ENCODE results near the gene CTNND1. TPM values are rescaled to one million over a fixed set of nuclear protein-coding genes. Genes with fewer than 3 reads are reported as not detected.

The CTNND1 gene
- total RNA-seq, 1 donor from 2014 or later: 9.9 TPM

DNA sequence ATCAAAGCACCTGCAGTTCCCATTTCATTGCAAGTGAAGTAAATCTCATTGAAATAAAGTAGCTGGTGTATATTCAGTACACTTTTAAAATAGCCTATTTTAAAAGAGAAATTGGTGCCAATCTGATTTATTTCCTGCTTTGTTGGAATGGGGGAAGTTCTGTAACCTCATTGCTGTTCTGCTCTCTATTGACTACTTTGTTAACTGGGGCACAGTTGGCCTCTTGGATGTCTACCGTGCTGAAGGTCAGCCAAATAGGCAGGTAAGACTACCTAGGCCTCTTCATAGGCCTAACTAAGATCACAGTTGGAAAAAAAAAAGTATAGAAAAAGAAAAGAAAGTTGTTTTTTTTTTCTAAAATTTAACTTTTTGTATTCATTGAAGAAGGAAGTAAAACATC, 9.2 kb downstream of the CTNND1 start:
- no peak overlapping the region for H3K4me3 Mint-ChIP-seq
- intact Hi-C loops (cut with micrococcal nuclease): no loop called here
- DNase-seq (ENCODE audit: low spot score): no peak
- H3K27me3 Mint-ChIP-seq (ENCODE audit: insufficient read depth): no peaks in the 10 kb centered on the region
- peaks cover 18% of the 10 kb centered on the region for H3K4me1 Mint-ChIP-seq (ENCODE audit: low read depth)
- H3K9me3 Mint-ChIP-seq: peaks cover 4% of the 10 kb centered on the region
- H3K27ac Mint-ChIP-seq: no peak overlapping the region
- peaks cover 8% of the 10 kb centered on the region for H3K36me3 Mint-ChIP-seq (ENCODE audit: low read depth)

DNA sequence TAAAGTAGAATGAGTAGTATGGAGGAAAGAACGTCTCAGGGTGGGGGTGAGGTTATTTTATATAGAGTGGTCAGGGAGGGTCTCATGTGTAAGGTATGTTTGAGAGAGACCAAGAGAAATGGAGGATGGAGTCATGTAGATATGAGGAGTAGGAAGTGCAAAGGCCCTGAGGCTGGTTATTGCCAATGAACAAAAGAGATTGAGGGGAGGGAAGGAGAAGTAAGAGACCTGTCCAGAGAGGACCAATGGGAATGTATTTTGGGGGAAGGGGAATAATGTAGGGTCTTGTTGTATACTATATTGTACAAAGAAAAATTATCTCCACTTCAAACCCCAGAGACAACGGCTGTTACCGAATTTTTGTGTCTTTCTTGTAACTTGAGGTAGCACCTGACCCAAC, 9.8 kb downstream of the CTNND1 start:
- peaks cover 3% of the 10 kb centered on the region for H3K9me3 Mint-ChIP-seq
- H3K4me3 Mint-ChIP-seq: no peak overlapping the region
- intact Hi-C loops (cut with micrococcal nuclease): no loop called here

DNA sequence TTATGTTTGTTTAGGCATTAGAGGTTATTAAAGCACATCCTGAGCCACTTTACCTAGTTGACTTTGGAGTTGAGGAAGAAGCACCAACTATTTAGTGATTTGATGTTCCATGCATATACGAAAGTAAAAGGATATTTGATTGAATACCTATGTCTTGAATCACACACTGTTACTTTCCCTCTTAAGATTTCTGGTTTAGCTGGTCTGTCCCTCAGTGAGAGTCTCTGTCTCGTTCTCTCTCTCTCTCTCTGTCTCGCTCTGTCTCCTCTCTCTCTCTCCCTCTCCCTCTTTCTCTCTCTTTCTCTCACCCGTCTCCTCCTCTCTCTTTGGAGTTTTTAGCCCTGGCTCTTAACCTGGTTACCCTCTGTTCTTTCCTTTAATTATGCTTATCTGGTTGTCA, 11.0 kb downstream of the CTNND1 start:
- intact Hi-C loops (cut with micrococcal nuclease): no loop called here
- Mint-ChIP-seq H3K4me3 (no peak overlapping the region), H3K4me1 (ENCODE audit: low read depth) (peaks cover 20% of the 10 kb centered on the region), H3K27me3 (ENCODE audit: insufficient read depth) (no peaks in the 10 kb centered on the region), H3K27ac (no peak overlapping the region), H3K9me3 (no peaks in the 10 kb centered on the region), H3K36me3 (ENCODE audit: low read depth) (peaks cover 3% of the 10 kb centered on the region)
- DNase-seq (ENCODE audit: low spot score): no peak

More for the DNA sequence above, 9.8 kb downstream of the CTNND1 start:
- no peak overlapping the region for H3K27ac Mint-ChIP-seq
- H3K36me3 Mint-ChIP-seq (ENCODE audit: low read depth): peaks cover 7% of the 10 kb centered on the region
- no peaks in the 10 kb centered on the region for H3K27me3 Mint-ChIP-seq (ENCODE audit: insufficient read depth)
- peaks cover 20% of the 10 kb centered on the region for H3K4me1 Mint-ChIP-seq (ENCODE audit: low read depth)
- DNase-seq (ENCODE audit: low spot score): no peak

DNA sequence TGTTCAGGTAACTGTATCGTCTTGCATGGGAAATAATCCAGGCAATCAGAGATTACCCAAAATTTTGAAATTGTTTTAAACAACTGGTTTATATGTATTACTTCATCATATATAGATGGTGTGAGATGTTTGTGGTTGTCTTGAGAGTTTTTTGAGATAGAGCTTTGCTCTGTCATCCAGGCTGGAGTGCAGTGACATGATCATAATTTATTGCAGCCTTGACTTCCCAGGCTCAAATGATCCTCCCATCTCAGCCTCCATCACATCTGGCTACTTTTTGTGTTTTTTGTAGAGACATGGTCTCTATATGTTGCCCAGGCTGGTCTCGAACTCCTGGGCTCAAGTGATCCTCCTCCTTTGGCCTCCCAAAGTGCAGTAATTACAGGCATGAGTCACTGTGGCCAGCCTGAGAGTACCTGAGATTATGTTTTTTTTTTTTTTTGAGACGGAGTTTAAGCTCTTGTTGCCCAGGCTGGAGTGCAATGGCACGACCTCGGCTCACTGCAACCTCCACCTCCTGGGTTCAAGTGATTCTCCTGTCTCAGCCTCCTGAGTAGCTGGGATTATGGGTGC, 11.5 kb downstream of the CTNND1 start:
- Mint-ChIP-seq H3K27me3 (ENCODE audit: insufficient read depth) (no peaks in the 10 kb centered on the region), H3K9me3 (no peaks in the 10 kb centered on the region), H3K27ac (no peak overlapping the region), H3K4me1 (ENCODE audit: low read depth) (peaks cover 20% of the 10 kb centered on the region), H3K36me3 (ENCODE audit: low read depth) (peaks cover 3% of the 10 kb centered on the region), H3K4me3 (no peak overlapping the region)
- DNase-seq (ENCODE audit: low spot score): no peak
- intact Hi-C loops (cut with micrococcal nuclease): no loop called here

DNA sequence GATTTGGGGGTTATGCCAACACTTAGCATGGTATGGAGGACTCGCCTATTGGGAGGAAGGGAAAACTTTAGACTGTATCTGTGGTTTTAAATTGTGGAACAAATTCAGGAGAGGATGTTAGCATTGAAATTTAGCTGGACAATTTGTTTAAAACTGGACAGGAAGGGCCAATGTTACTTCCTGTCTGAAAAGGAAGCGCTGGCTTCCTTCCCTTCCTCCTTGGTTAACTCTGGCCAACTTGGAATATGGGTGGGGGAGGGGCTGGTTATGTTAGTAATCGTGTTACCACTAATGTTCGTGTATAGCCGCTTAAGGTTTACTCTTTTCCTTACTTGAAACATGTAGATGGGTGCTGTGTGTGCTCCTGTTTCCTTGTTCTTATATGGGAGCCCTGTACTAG, 13.9 kb downstream of the CTNND1 start:
- Mint-ChIP-seq H3K36me3 (ENCODE audit: low read depth) (peaks cover 3% of the 10 kb centered on the region), H3K27ac (no peak overlapping the region), H3K9me3 (no peaks in the 10 kb centered on the region), H3K4me1 (ENCODE audit: low read depth) (peaks cover 30% of the 10 kb centered on the region), H3K27me3 (ENCODE audit: insufficient read depth) (no peaks in the 10 kb centered on the region), H3K4me3 (no peak overlapping the region)
- DNase-seq (ENCODE audit: low spot score): no peak
- intact Hi-C loops (cut with micrococcal nuclease): no loop called here

DNA sequence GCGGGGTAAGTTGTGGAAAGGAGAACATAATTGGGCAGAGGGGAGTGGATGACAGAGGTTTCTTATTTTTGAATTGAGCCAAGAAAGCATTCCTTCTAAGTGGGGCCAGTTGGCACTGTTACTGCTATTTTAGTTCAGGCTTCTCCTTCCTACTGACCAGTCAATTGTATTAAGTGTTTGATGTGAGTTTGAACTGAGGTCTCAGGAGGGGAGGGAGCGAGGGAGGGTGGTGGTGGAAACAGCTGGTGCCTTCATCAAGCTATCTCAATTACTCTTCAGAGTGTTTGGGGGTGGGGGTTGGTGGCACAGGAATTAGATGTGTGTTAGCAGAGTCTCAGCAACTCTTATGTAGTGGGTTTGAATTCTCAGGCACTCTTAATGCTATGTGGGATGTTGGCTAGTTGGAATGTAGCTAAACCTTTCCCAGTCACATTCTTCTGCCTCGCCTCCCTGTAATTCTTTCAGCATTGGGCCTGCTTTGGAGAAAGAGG, 14.5 kb downstream of the CTNND1 start:
- Mint-ChIP-seq H3K9me3 (no peaks in the 10 kb centered on the region), H3K4me1 (ENCODE audit: low read depth) (peaks cover 30% of the 10 kb centered on the region), H3K4me3 (no peak overlapping the region), H3K27me3 (ENCODE audit: insufficient read depth) (no peaks in the 10 kb centered on the region), H3K27ac (no peak overlapping the region), H3K36me3 (ENCODE audit: low read depth) (peaks cover 3% of the 10 kb centered on the region)
- intact Hi-C loops (cut with micrococcal nuclease): no loop called here
- DNase-seq (ENCODE audit: low spot score): no peak

DNA sequence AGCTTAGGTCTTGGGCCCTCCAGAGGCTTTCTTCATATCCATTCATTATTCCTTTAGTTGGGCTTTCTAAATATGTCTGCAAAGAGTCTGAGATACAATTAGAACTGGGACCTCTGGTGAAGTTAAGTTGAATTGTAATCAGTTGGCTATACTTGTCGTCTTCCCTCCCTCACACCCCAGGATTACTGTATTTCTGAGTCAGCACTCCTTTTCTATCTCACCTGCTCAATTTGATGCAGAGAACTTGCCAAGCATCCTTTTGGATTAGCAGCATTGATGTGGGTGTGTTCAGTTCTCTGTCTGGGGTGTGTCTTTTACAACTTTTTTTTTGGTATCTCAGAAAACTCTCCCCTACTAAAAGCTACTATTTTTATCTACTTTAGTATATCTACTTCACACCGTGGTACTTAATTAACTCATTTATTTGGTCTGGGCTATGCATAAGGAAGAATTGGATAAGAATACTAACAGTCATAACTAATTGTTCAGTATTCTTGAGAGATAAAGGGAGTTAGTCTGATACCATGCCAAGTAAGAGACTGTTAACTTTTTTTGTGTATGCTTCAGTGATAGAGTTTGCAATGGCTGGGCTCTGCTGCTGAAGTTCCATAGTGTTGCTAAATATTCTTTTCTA, 15.1 kb downstream of the CTNND1 start:
- no peaks in the 10 kb centered on the region for H3K9me3 Mint-ChIP-seq
- no peak overlapping the region for H3K4me3 Mint-ChIP-seq
- peaks cover 36% of the 10 kb centered on the region for H3K4me1 Mint-ChIP-seq (ENCODE audit: low read depth)
- H3K27ac Mint-ChIP-seq: no peak overlapping the region
- intact Hi-C loops (cut with micrococcal nuclease): no loop called here
- H3K36me3 Mint-ChIP-seq (ENCODE audit: low read depth): no peaks in the 10 kb centered on the region
- no peak for DNase-seq (ENCODE audit: low spot score)
- no peaks in the 10 kb centered on the region for H3K27me3 Mint-ChIP-seq (ENCODE audit: insufficient read depth)

DNA sequence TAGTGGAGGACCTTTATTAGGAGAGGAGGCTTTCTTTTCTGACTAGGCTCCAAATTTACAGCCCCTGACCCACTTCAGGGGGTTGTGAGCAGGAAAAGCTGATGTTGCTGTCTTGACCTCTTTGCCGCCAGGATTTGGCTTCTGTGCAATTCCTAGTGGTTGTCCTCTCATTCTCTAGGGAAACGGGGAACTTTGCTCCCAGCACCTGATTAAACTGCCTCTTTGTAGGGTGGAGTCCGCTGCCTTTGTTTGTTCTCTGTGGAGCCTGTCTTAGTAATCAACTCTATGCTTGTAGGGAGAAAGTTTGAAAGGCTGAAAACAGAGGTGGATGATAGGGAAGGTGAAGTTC, 16.3 kb downstream of the CTNND1 start:
- Mint-ChIP-seq H3K36me3 (ENCODE audit: low read depth) (no peaks in the 10 kb centered on the region), H3K27me3 (ENCODE audit: insufficient read depth) (no peaks in the 10 kb centered on the region), H3K27ac (no peak overlapping the region), H3K4me3 (no peak overlapping the region), H3K4me1 (ENCODE audit: low read depth) (peaks cover 30% of the 10 kb centered on the region), H3K9me3 (no peaks in the 10 kb centered on the region)
- DNase-seq (ENCODE audit: low spot score): no peak
- intact Hi-C loops (cut with micrococcal nuclease): no loop called here

DNA sequence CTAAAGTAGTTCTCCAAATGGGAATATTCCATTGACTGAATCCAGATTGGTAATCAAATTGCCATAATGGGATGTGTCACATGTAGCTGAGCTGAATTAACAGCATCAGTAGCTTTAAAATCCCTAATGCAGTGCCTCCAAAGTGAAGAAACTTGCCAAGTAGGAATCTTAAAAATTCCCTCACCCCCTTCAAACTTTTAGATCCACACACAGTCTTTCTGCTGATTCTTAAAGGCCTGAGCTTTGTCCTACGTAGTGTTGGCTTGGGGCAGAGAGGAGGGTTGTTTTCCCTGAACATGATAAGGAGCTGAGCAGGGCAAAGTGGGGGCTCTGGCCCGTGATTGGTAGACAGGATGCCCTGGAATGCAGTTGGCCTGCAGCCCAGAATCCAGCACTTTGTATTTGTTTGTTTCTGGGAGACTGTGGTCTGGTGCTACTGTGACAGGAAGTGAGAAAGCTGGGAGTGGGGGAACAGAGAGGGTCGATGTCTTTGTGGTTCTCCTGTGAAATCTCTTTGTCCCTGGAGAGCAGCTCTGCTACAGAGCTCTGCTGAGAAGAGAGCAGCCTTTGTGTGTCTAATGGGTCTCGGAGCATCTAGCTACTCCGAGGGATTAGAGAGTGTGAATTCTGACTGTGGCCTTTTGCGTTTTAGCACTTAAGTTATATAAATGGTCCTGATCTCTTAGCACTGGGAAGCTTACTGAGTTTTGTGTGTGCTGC, 16.9 kb downstream of the CTNND1 start:
- Mint-ChIP-seq H3K4me3 (no peak overlapping the region), H3K9me3 (no peaks in the 10 kb centered on the region), H3K27ac (no peak overlapping the region), H3K4me1 (ENCODE audit: low read depth) (peaks cover 28% of the 10 kb centered on the region), H3K36me3 (ENCODE audit: low read depth) (no peaks in the 10 kb centered on the region), H3K27me3 (ENCODE audit: insufficient read depth) (no peaks in the 10 kb centered on the region)
- DNase-seq (ENCODE audit: low spot score): no peak
- intact Hi-C loops (cut with micrococcal nuclease): no loop called here

DNA sequence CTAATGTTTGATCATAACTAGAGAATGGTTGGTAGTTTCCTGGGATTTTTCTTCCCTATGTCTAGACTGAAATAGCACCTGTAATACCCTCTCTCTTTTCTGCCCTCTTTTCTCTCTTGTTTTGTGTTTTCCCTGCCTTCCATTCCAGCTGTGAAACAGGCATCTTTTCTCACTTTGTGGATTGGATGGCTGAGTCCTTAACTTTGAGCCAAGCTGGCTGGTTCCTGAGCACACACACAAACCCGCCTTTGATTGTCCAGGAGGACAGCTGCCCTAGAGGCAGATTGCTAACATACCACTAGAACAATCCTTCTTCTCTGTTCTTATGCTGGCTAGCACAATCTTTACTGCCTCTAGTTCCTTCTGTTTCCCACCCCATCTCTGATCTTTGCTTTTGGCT, 17.7 kb downstream of the CTNND1 start:
- Mint-ChIP-seq H3K27me3 (ENCODE audit: insufficient read depth) (no peaks in the 10 kb centered on the region), H3K9me3 (no peaks in the 10 kb centered on the region), H3K27ac (no peak overlapping the region), H3K4me1 (ENCODE audit: low read depth) (peaks cover 28% of the 10 kb centered on the region), H3K4me3 (no peak overlapping the region), H3K36me3 (ENCODE audit: low read depth) (no peaks in the 10 kb centered on the region)
- DNase-seq (ENCODE audit: low spot score): no peak
- intact Hi-C loops (cut with micrococcal nuclease): no loop called here

DNA sequence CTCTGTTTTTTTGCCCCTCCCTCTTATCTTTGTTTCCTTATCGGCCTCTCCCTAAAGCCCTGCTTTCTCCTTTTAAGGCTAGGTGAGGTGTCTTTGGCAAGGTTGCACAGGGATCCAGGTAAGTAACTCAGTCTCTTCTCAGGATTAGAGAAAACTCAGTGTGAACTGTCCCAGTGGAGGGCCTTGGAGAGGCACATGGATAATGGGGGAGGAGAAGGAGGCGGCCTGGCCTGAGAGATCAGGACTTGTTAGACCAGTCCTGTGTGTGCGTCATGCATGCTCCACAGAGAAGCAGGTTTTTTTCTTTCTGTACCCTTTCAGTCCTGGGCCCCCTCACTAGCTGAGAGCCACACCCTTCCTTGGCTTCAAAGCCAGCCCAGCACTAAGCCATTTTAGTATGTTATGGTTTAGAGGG, 19.9 kb downstream of the CTNND1 start:
- no peak for DNase-seq (ENCODE audit: low spot score)
- Mint-ChIP-seq H3K27ac (no peak overlapping the region), H3K4me3 (no peak overlapping the region), H3K27me3 (ENCODE audit: insufficient read depth) (no peaks in the 10 kb centered on the region), H3K36me3 (ENCODE audit: low read depth) (no peaks in the 10 kb centered on the region), H3K4me1 (ENCODE audit: low read depth) (peaks cover 22% of the 10 kb centered on the region), H3K9me3 (no peaks in the 10 kb centered on the region)
- intact Hi-C loops (cut with micrococcal nuclease): no loop called here

DNA sequence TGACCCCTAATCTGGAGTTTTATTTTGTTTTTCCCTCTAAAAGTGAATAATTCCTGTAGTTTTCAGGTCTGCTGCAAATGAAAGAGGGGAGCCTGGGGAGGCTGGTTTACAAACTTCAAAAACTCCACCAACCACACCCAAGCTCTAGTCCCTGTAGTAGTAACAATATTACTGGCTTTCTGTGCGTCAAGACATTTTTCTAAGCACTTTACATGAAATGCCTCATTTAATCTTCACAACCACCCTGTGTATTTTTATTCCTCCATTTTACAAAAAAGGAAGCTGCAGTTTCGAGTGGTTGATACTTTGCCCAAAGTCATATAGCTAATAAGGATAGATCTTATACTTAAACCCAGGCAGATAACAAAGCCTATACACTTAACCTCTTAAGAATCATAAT, 23.5 kb downstream of the CTNND1 start:
- intact Hi-C loops (cut with micrococcal nuclease): no loop called here
- H3K36me3 Mint-ChIP-seq (ENCODE audit: low read depth): no peaks in the 10 kb centered on the region
- no peaks in the 10 kb centered on the region for H3K27me3 Mint-ChIP-seq (ENCODE audit: insufficient read depth)
- no peak overlapping the region for H3K4me3 Mint-ChIP-seq
- no peak overlapping the region for H3K27ac Mint-ChIP-seq
- DNase-seq (ENCODE audit: low spot score): no peak
- no peaks in the 10 kb centered on the region for H3K9me3 Mint-ChIP-seq
- peaks cover 25% of the 10 kb centered on the region for H3K4me1 Mint-ChIP-seq (ENCODE audit: low read depth)

DNA sequence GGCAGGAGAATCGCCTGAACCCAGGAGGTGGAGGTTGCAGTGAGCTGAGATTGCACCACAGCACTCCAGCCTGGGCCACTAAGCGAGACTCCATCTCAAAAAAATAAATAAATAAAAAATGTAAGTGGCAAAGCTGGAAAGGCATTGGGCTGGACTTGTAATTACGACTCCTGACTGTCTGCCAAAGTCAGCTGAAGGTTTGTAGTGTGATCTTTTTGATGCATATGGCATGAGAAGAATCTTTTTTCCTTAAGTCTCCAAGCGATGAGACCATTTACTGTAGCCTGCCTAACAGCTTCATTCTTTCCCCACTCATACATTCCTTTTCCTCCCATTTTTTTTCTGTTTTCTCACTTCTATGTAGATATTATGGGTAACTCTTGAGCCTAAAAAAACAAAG, 24.8 kb downstream of the CTNND1 start:
- H3K9me3 Mint-ChIP-seq: no peaks in the 10 kb centered on the region
- DNase-seq (ENCODE audit: low spot score): no peak
- no peaks in the 10 kb centered on the region for H3K36me3 Mint-ChIP-seq (ENCODE audit: low read depth)
- H3K4me1 Mint-ChIP-seq (ENCODE audit: low read depth): peaks cover 30% of the 10 kb centered on the region
- intact Hi-C loops (cut with micrococcal nuclease): no loop called here
- no peak overlapping the region for H3K4me3 Mint-ChIP-seq
- H3K27me3 Mint-ChIP-seq (ENCODE audit: insufficient read depth): no peaks in the 10 kb centered on the region
- no peak overlapping the region for H3K27ac Mint-ChIP-seq

All from activated T-helper 1 cell treated with anti-CD3 and anti-CD28 coated beads, Interleukin-12 subunit alpha, Interleukin-12 subunit beta, Interleukin-2, Interleukin-4 antibody, amounts not matched to agents 30 ng/mL and 10 ng/mL and 1 ng/mL, durations not matched to agents 14 hours and 24 hours and 36 hours (primary cell).